ENCODE results near the gene NRDC.

- TF ChIP-seq CTCF (IDR thresholded peaks at IDR 0.05) (no peak), EP300 (IDR thresholded peaks at IDR 0.05) (no peak)
Measured at GRCh38 chr1:51919684-51920083, 41.2 kb upstream of the NRDC start.
